GM18505 (cell line): ENCODE data around the gene NT5C1B.
A peak's percentile ranks its signal among the peaks of the same experiment; 100 is the strongest.

Experiments used
- ATAC-seq: cut with Tn5 transposase; IDR thresholded peaks from one replicate; pipeline ENCODE4 v1.9.1; 2021; ENCODE audit not compliant: unreplicated experiment
- POLR2A ChIP-seq: IDR thresholded peaks from 4 replicates; pipeline ENCODE4 v1.6.1; 2011; ENCODE audit warnings: borderline replicate concordance; ENCODE audit not compliant: insufficient read depth, insufficient read length; ENCODE audit errors: extremely low read depth

NT5C1B gene

GRCh38 chr2:18520451-18521425 lies 68.6 kb downstream of the NT5C1B start:
- TF ChIP-seq POLR2A, result no peak
- peak; percentile 66 for ATAC-seq

- no peak for ATAC-seq
- TF ChIP-seq POLR2A, result no peak
Measured at GRCh38 chr2:18519914-18520450, 69.4 kb downstream of the NT5C1B start.

- TF ChIP-seq POLR2A, result no peak
- ATAC-seq, result no peak
Measured at GRCh38 chr2:18518116-18519111, 71.0 kb downstream of the NT5C1B start.

GRCh38 chr2:18517386-18517785 lies 72.0 kb downstream of the NT5C1B start:
- no peak for TF ChIP-seq POLR2A
- no peak for ATAC-seq

GRCh38 chr2:18516112-18516511 lies 73.3 kb downstream of the NT5C1B start:
- no peak for ATAC-seq
- TF ChIP-seq POLR2A, result no peak

GRCh38 chr2:18514526-18515461 lies 74.6 kb downstream of the NT5C1B start:
- TF ChIP-seq POLR2A, result no peak
- no peak for ATAC-seq
